ENCODE data around the gene PPFIBP2.

GRCh38 chr11:7484131-7484530 is 29.7 kb upstream of the PPFIBP2 start:
- TF ChIP-seq ZNF70 (CRISPR knock-in tag; IDR thresholded peaks at IDR 0.05) = no peak
- no peak for TF ChIP-seq RARB (CRISPR knock-in tag; IDR thresholded peaks at IDR 0.05)
- no peak for TF ChIP-seq PATZ1 (CRISPR knock-in tag; IDR thresholded peaks at IDR 0.05; ENCODE audit: borderline replicate concordance)
- TF ChIP-seq GLIS3 (CRISPR knock-in tag; IDR thresholded peaks at IDR 0.05) = no peak
- TF ChIP-seq ZFP3 (CRISPR knock-in tag; IDR thresholded peaks at IDR 0.05) = no peak
- no peak for TF ChIP-seq CREB5 (CRISPR knock-in tag; IDR thresholded peaks at IDR 0.05; ENCODE audit: low read depth)
- TF ChIP-seq PPARA (CRISPR knock-in tag; IDR thresholded peaks at IDR 0.05; ENCODE audit: borderline replicate concordance) = no peak
- TF ChIP-seq ZFP30 (CRISPR knock-in tag; IDR thresholded peaks at IDR 0.05) = no peak

All from SK-N-SH treated with all-trans-retinoic acid at 6 μM for 48 hours (cell line).